MM.1S (cell line): ENCODE data around the gene RNF208.

Experiments
- DNase-seq: peaks from one replicate; pipeline ENCODE4 v3.0.0-alpha.2; 2015
- H2AFZ ChIP-seq: fragments of 300-600 bp; sonication (generic); 2 replicates; pipeline ENCODE4 v1.6.0; 2016; ENCODE audit warnings: antibody characterized with exemption, low read length
- H3F3A ChIP-seq: fragments of 300-600 bp; sonication (generic); 2 replicates; pipeline ENCODE4 v1.6.1; 2016; ENCODE audit warnings: mild to moderate bottlenecking, antibody characterized with exemption, low read length, moderate library complexity, mixed read lengths; ENCODE audit not compliant: insufficient read depth
- H3K27ac ChIP-seq: fragments of 300-600 bp; sonication (generic); 2 replicates; pipeline ENCODE4 v1.5.1; 2016; ENCODE audit warnings: mild to moderate bottlenecking, low read length
- H3K27me3 ChIP-seq: fragments of 300-600 bp; sonication (generic); replicated peaks from 2 replicates; pipeline ENCODE4 v1.6.0; 2016; ENCODE audit warnings: low read length; ENCODE audit not compliant: insufficient read depth
- H3K36me3 ChIP-seq: fragments of 300-600 bp; sonication (generic); replicated peaks from 2 replicates; pipeline ENCODE4 v1.6.1; 2016; ENCODE audit warnings: mild to moderate bottlenecking, low read length, mixed read lengths; ENCODE audit not compliant: insufficient read depth
- H3K4me1 ChIP-seq: fragments of 300-600 bp; sonication (generic); 2 replicates; pipeline ENCODE4 v1.6.1; 2016; ENCODE audit warnings: low read length, mixed read lengths
- H3K4me2 ChIP-seq: fragments of 300-600 bp; sonication (generic); 2 replicates; pipeline ENCODE4 v1.6.0; 2016; ENCODE audit warnings: low read depth, low read length
- H3K4me3 ChIP-seq: fragments of 300-600 bp; sonication (generic); 2 replicates; pipeline ENCODE4 v1.5.1; 2016; ENCODE audit warnings: low read length, mixed read lengths
- H3K79me2 ChIP-seq: fragments of 300-600 bp; sonication (generic); 2 replicates; pipeline ENCODE4 v1.6.1; 2016; ENCODE audit warnings: mixed run types, low read length, mixed read lengths
- H3K9ac ChIP-seq: fragments of 300-600 bp; sonication (generic); 2 replicates; pipeline ENCODE4 v1.6.1; 2016; ENCODE audit warnings: low read length, mixed read lengths
- H3K9me2 ChIP-seq: fragments of 300-600 bp; sonication (generic); replicated peaks from 2 replicates; pipeline ENCODE4 v1.6.1; 2016; ENCODE audit warnings: mild to moderate bottlenecking, low read length, mixed read lengths; ENCODE audit not compliant: insufficient read depth
- H3K9me3 ChIP-seq: fragments of 300-600 bp; sonication (generic); replicated peaks from 2 replicates; pipeline ENCODE4 v1.6.1; 2016; ENCODE audit warnings: mild to moderate bottlenecking, low read length, mixed read lengths; ENCODE audit not compliant: insufficient read depth
- H4K20me1 ChIP-seq: fragments of 300-600 bp; sonication (generic); 2 replicates; pipeline ENCODE4 v1.6.1; 2016; ENCODE audit warnings: mild to moderate bottlenecking, low read length, moderate library complexity, mixed read lengths; ENCODE audit not compliant: insufficient read depth
- CTCF ChIP-seq: fragments of 300-600 bp; sonication (generic); IDR thresholded peaks from 2 replicates; pipeline ENCODE4 v1.5.1; 2016; ENCODE audit warnings: antibody characterized with exemption, low read length, mixed read lengths
- EZH2 ChIP-seq: fragments of 300-600 bp; sonication (generic); optimal IDR thresholded peaks from 2 replicates; pipeline ENCODE3; 2017; ENCODE audit warnings: low read depth, mild to moderate bottlenecking, antibody characterized with exemption, low read length, mixed read lengths
- EZH2phosphoT487 ChIP-seq: fragments of 300-600 bp; sonication (generic); IDR thresholded peaks from 2 replicates; pipeline ENCODE4 v1.6.1; 2018; ENCODE audit warnings: antibody characterized with exemption, low read length

Gene RNF208

GRCh38 chr9:137179761-137180160, 42.3 kb downstream of the RNF208 start:
- H4K20me1 ChIP-seq, result no peaks in the 10 kb centered on the region
- no peaks in the 10 kb centered on the region for H3K36me3 ChIP-seq

DNA sequence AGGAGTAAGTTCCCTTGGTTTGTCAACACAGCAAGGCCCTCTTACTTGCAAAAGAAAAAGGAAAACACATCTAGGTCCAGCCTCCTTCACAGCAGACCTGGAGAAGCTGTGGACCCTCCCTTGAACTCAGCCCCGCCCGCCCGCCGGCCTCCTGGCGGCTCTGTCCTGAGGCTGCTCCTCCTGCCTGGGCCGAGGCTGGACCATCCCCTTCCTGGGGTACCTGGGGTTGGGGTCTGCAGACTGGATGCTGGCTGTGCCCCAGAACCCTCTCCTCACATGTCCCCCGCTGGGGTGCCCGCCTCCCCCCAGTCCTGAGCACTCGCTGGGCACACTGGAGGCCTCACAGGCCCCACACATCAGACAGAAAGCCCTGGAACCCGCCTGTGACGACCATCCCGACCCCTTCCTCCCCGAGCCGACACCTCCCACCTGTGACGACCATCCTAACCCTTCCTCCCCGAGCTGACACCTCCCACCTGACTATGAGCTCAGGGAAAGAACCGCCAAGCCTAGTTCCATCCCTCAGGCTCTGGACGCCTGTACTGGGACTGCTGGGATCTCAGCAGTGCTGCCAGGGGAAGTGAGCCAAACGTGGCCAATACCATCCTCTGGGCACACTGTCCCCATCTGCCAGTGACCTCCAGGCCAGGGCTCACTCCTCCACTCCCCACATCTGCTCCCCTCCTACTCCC, 43.0 kb downstream of the RNF208 start:
- Histone ChIP-seq H3K9me3 (no peaks in the 10 kb centered on the region), H3K9ac (no peak overlapping the region), H3F3A (peaks cover 10% of the 10 kb centered on the region; the same call in 1 of the 2 replicates), H3K4me2 (no peak overlapping the region), H3K9me2 (no peaks in the 10 kb centered on the region), H3K27me3 (no peaks in the 10 kb centered on the region; the same call in 1 of the 2 replicates), H3K4me1 (no peaks in the 10 kb centered on the region), H2AFZ (no peak overlapping the region), H3K27ac (no peak overlapping the region), H3K79me2 (no peaks in the 10 kb centered on the region), H3K36me3 (no peaks in the 10 kb centered on the region), H3K4me3 (no peak overlapping the region), H4K20me1 (no peaks in the 10 kb centered on the region)
- DNase-seq, result no peak
- no peak for TF ChIP-seq EZH2
- TF ChIP-seq CTCF, result no peak
- TF ChIP-seq EZH2phosphoT487, result no peak

More at GRCh38 chr9:137179761-137180160, 42.3 kb downstream of the RNF208 start:
- Histone ChIP-seq H3K9ac (no peak overlapping the region), H3K79me2 (0 out of 2 replicates have a peak, but pooled peaks cover 1% of the 10 kb centered on the region), H3K4me1 (no peaks in the 10 kb centered on the region), H3K9me3 (no peaks in the 10 kb centered on the region), H2AFZ (no peak overlapping the region), H3K27ac (no peak overlapping the region), H3K4me2 (no peak overlapping the region), H3K4me3 (no peak overlapping the region), H3K27me3 (no peaks in the 10 kb centered on the region), H3F3A (peaks cover 10% of the 10 kb centered on the region; the same call in 1 of the 2 replicates), H3K9me2 (no peaks in the 10 kb centered on the region)
- TF ChIP-seq CTCF, result no peak
- no peak for TF ChIP-seq EZH2phosphoT487
- no peak for TF ChIP-seq EZH2
- DNase-seq, result no peak

- no peaks in the 10 kb centered on the region for H3K9me2 ChIP-seq
- TF ChIP-seq EZH2 (no peak), EZH2phosphoT487 (no peak), CTCF (no peak)
- no peak overlapping the region for H3K4me2 ChIP-seq
- no peaks in the 10 kb centered on the region for H3K9me3 ChIP-seq
- no peak overlapping the region for H3K4me3 ChIP-seq
- H3K9ac ChIP-seq, result no peak overlapping the region
- no peaks in the 10 kb centered on the region for H3K36me3 ChIP-seq
- H3F3A ChIP-seq, result peaks cover 10% of the 10 kb centered on the region; the same call in 1 of the 2 replicates
- no peaks in the 10 kb centered on the region for H3K79me2 ChIP-seq
- no peak overlapping the region for H3K27ac ChIP-seq
- H4K20me1 ChIP-seq, result no peaks in the 10 kb centered on the region
- no peak for DNase-seq
- no peak overlapping the region for H2AFZ ChIP-seq
- no peaks in the 10 kb centered on the region for H3K4me1 ChIP-seq
- H3K27me3 ChIP-seq, result no peaks in the 10 kb centered on the region; the same call in 1 of the 2 replicates
Measured at GRCh38 chr9:137178201-137178938, 43.7 kb downstream of the RNF208 start.
